RWPE2 (cell line): ENCODE results near the gene SWI5.

Source experiments
- ATAC-seq: fragments of 200-7000 bp; cut with Tn5 transposase; 3 replicates; pipeline ENCODE4 v1.9.1; 2021; ENCODE audit warnings: low read depth
- DNase-seq: peaks from one replicate; pipeline ENCODE4 v3.0.0-alpha.2; 2020; ENCODE audit warnings: low spot score
- H3K27ac ChIP-seq: fragments of 450-650 bp; 2 replicates; pipeline ENCODE4 v1.5.1; 2017; ENCODE audit warnings: mild to moderate bottlenecking; ENCODE audit not compliant: poor library complexity, severe bottlenecking
- H3K27me3 ChIP-seq: fragments of 250-450 bp; sonication (Bioruptor Pico); 2 replicates; pipeline ENCODE4 v1.5.1; 2021; ENCODE audit warnings: mild to moderate bottlenecking, moderate library complexity; ENCODE audit not compliant: insufficient read depth, poor library complexity, severe bottlenecking
- H3K36me3 ChIP-seq: fragments of 250-450 bp; sonication (Bioruptor Pico); 2 replicates; pipeline ENCODE4 v1.5.1; 2020; ENCODE audit warnings: low read depth, mild to moderate bottlenecking, moderate library complexity
- H3K4me1 ChIP-seq: fragments of 250-450 bp; sonication (Bioruptor Pico); 2 replicates; pipeline ENCODE4 v1.5.1; 2021; ENCODE audit warnings: mild to moderate bottlenecking, moderate library complexity; ENCODE audit not compliant: insufficient read depth, poor library complexity, severe bottlenecking
- H3K4me3 ChIP-seq: fragments of 250-450 bp; sonication (Bioruptor Pico); 2 replicates; pipeline ENCODE4 v1.5.1; 2021; ENCODE audit warnings: mild to moderate bottlenecking, moderate library complexity; ENCODE audit not compliant: severe bottlenecking
- H3K9me3 ChIP-seq: fragments of 250-450 bp; sonication (Bioruptor Pico); 2 replicates; pipeline ENCODE4 v1.5.1; 2021; ENCODE audit warnings: mild to moderate bottlenecking, moderate library complexity; ENCODE audit not compliant: severe bottlenecking
- CTCF ChIP-seq: fragments of 450-650 bp; IDR thresholded peaks from one replicate; pipeline ENCODE4 v1.5.1; 2017; ENCODE audit warnings: mild to moderate bottlenecking, moderate library complexity; ENCODE audit not compliant: poor library complexity, severe bottlenecking

SWI5 gene

GRCh38 chr9:128298535-128299482 is 22.7 kb downstream of the SWI5 start:
- Histone ChIP-seq H3K36me3 (no peaks in the 10 kb centered on the region), H3K27me3 (no peaks in the 10 kb centered on the region), H3K4me3 (no peak overlapping the region), H3K4me1 (peaks cover 7% of the 10 kb centered on the region), H3K9me3 (no peaks in the 10 kb centered on the region), H3K27ac (no peak overlapping the region)
- ATAC-seq, result no peak
- TF ChIP-seq CTCF, result no peak
- no peak for DNase-seq

GRCh38 chr9:128304136-128304970 is 28.3 kb downstream of the SWI5 start:
- Histone ChIP-seq H3K27me3 (no peaks in the 10 kb centered on the region), H3K4me3 (no peak overlapping the region), H3K4me1 (peaks cover 19% of the 10 kb centered on the region), H3K9me3 (no peaks in the 10 kb centered on the region), H3K27ac (no peak overlapping the region), H3K36me3 (peaks cover 11% of the 10 kb centered on the region)
- DNase-seq, result no peak
- no peak for TF ChIP-seq CTCF
- no peak for ATAC-seq

- no peak for TF ChIP-seq CTCF
- H3K9me3 ChIP-seq, result no peaks in the 10 kb centered on the region
- ATAC-seq (no peak), DNase-seq (no peak)
- H3K36me3 ChIP-seq, result peaks cover 17% of the 10 kb centered on the region
- no peak overlapping the region for H3K4me3 ChIP-seq
- no peaks in the 10 kb centered on the region for H3K27me3 ChIP-seq
- no peak overlapping the region for H3K27ac ChIP-seq
- peaks cover 19% of the 10 kb centered on the region for H3K4me1 ChIP-seq
Observed at GRCh38 chr9:128304971-128305288, 28.9 kb downstream of the SWI5 start.

GRCh38 chr9:128309551-128309950 is 33.5 kb downstream of the SWI5 start:
- H3K4me3 ChIP-seq, result no peak overlapping the region
- TF ChIP-seq CTCF, result no peak

More at GRCh38 chr9:128309551-128309950, 33.5 kb downstream of the SWI5 start:
- H3K27ac ChIP-seq, result no peak overlapping the region
- H3K36me3 ChIP-seq, result peaks cover 40% of the 10 kb centered on the region
- no peak for ATAC-seq
- DNase-seq, result no peak
- no peaks in the 10 kb centered on the region for H3K9me3 ChIP-seq
- H3K4me1 ChIP-seq, result peaks cover 19% of the 10 kb centered on the region
- no peaks in the 10 kb centered on the region for H3K27me3 ChIP-seq
